GM21381 (cell line): ENCODE results near the gene FAM200B.

ENCODE experiments used
- ATAC-seq: cut with Tn5 transposase; IDR thresholded peaks from one replicate; pipeline ENCODE4 v1.9.1; 2021; ENCODE audit warnings: mild to moderate bottlenecking, moderate library complexity; ENCODE audit not compliant: unreplicated experiment

The FAM200B gene

DNA sequence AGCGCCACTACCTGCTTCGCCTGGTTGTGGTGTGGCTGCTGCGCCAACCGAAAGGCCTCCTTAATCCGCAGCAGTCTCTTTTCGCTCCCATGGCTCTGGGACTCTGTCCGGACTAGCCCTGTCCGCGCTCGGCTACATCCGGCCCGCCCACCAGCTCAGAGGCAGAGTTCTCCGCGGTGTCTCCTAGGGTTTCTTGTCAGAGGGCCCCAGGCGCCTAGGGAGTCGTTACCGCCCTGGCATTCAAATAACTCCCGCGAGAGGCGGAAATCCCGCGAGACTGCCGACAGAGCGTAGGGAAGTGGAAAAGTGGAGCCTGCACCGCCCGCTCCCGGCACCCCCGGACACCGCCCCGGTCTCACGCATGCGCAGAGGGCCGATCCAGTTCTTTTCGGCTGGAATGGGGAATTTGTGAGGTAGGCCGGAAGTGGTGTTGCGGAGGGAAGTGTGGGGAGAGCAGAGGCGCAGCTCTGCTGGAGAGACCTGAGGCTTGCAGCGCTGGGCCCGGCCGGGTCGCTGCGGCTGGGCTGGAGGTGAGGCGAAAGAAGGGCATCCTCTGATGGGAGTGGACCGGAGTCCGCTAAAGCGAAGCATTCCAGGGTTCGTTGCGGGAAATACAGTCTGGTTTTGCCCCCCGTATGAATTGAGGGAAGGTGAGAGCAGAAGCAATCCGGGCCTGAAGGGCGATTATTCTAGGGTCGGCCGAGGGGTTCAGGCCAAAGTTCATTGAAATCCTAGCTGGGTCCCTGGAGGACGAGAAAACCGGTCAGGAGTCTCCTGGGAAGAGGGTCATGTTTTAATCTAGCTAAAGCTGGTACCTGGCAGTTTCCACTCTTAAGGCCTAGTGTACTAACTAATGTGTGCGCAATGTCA is at the start of gene FAM200B:
Gene FAM200B (plus strand): TSS at position 456 of the 870 bp plus-strand sequence. CDS start 5,151 bp downstream, outside the sequence.
- ATAC-seq: peak; percentile 91

DNA sequence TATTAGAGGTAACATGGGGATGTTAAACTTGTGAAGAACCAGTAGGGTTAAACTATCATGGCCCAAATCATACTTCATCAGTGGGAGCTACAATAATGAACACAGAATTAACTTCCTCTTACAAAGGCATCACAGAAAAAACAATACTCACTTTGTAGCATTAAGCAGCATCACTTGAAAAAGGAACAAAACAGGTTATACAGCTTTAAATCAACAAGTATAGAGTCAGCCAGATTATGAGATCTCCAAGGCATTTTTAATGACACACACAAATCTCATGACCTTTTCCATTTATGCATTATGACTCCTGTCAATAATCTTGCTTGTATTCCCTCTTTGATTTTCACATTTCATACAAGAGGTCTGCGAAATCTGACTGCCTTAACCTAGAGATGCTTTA is 44.8 kb upstream of the FAM200B start:
- no peak for ATAC-seq

DNA sequence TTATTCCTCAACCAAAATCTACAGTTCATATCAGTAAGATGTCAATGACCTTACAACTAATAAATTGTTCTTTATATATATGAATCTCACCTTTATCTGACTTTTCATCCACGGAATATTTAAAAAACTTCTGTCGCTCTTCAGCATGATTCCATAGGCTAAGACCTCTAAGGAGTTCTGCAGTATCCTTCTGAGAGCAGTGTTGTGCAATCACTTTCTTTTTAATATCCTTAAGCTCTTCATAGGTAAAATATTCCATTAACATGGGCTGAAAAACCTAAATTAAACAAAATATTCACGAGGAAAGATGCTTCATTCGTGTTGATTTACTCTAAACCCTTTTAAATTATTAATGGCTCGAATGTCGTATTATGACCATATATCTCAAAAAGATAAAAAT is 43.2 kb upstream of the FAM200B start:
- no peak for ATAC-seq

DNA sequence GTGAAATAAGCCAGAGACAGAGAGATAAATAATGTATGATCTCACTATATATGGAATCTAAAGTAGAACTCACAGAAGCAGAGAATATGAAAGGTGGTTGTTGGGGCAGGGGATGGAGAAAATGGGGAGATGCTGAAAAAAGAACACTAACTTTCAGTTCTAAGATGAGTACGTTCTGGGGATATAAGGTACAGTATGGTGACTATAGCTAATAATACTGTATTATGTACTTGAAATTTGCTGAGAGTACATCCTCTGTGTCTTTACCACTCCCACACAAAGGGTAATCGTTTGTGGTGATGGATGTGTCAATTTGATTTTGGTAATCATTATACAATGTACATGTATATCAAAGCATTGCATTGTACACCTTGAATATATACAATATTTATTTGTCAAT is 33.0 kb upstream of the FAM200B start:
- ATAC-seq: peak; percentile 51

DNA sequence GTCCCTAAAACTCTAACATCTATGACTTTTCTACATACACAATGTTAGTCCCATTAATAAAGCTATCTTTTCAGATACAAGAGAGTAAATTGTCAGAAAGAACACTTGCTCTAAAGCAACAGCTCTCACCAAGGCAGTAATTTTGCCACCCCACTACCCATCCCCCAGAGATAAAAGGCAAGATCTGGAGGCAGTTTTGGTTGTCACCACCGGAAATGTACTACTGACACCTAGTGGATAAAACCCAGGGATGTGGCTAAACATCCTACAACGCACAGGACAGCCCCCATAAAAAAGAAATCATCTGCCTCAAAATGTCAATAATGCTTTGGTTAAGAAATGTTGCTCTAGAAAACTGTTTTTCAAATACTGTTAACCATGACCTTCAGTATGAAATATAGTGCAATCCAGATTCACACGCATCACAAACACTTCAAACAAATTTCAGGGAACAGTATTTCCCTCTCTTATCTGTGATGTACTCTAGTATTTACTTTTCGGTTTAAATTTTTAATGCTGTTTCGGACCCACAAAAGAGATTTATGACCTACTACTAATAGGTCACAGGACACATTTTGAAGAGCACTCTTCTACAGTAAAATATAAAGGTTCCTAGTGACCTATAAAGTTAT is 31.6 kb upstream of the FAM200B start:
- peak; percentile 40 for ATAC-seq

DNA sequence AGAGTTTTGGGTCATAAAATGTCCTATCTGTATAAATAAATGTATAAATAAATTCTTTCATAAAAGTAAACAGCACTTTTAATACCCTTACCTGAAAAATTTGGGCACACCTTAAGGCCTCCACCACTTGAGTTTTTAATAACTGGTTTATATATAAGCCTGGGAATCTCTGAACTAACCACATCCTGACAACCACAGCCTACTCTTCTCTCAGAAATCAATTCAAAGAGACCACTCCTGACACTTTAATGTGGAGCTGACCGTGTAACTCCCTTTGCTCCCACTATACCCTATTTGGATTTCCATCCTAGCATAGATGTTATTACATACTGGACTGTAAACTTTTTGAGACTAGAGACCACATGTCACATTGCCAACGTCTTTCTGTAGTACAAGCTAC is 30.0 kb upstream of the FAM200B start:
- no peak for ATAC-seq

DNA sequence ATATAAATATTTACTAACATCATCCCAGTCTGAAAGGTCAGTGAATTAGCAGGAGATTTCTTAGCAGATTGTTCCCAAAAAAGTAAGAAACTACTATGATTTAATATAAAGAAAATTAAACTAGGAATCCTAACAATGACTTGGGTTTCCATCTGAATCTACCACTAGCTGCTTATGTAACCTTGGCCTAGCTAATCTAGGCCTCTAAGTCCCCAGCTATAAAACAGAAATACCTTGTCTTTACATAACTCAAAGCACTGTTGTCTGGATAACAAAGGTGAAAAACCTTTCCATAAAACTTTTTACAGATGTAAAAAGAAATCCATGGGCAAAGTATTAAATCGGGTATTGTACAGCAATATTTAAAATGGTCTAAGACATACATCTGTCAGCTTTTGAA is 29.4 kb upstream of the FAM200B start:
- ATAC-seq: no peak

DNA sequence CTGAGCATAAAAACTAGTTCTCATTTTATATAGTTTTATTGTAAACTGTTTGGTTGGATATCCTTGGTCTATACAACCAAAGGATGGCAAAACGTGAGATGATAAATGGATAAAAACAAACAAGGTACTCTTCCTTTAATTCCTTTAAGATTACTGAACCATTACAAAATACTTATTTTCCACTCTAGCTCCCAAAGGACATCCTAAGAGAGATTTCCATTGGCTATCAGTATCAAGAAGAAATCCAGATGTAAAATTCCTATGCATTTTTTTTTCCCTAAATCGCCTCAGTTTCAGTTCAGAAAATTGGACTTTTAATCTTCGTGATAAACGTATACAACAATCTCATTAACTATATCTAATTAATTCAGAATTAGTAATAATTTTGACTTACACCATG is 28.8 kb upstream of the FAM200B start:
- ATAC-seq: no peak

DNA sequence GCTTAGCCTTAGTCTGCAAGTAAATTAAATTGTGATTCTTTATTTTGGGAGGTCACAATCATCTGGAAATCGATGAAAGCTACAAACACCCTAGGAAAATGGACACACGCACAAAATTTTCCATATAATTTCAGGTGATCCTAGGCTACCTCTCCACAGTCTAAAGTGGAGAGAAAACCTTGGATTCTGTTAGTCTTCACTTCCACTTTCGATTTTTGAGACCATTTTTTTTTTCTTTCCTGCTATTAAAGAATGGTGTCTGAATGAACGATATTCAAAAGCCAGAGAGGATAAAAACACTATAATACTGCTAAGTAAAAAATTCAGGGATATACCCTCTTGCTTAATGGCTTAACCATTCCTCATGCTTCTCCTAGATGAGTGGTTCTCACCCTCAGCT is 28.2 kb upstream of the FAM200B start:
- ATAC-seq: no peak

DNA sequence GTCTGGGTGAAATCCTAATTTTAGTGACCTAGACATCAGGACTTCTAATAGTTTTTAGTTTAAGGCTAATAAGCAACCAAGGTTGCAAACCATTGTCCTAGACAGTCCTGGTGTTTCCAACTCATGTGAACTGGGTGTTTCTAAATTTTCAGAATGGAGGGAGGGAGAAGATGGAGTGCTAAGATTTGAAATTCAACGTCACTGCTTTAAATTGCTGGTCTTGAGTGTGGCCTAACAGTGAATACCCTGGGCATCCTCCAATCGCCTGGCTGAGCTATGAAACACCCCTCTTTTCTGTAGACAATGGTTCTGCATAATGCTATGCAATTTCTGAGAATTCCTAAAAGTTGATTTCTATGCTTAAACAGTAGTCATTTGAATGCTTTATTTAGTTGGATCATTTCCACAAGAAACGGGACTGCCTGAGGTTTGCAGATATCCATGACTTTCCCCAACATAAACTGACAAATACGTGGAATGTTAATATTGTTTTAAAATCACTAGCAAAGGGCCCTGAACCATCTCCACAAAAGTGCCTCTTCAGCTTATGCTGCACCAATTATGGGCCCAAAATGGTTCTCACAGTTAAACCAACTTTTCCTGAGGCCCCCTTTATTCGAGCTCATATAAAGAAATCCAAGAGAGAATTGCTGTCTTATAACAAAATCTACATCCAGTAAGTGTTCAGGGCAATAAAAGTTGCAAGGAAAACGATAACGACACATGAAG is 27.6 kb upstream of the FAM200B start:
- peak; percentile 12 for ATAC-seq

DNA sequence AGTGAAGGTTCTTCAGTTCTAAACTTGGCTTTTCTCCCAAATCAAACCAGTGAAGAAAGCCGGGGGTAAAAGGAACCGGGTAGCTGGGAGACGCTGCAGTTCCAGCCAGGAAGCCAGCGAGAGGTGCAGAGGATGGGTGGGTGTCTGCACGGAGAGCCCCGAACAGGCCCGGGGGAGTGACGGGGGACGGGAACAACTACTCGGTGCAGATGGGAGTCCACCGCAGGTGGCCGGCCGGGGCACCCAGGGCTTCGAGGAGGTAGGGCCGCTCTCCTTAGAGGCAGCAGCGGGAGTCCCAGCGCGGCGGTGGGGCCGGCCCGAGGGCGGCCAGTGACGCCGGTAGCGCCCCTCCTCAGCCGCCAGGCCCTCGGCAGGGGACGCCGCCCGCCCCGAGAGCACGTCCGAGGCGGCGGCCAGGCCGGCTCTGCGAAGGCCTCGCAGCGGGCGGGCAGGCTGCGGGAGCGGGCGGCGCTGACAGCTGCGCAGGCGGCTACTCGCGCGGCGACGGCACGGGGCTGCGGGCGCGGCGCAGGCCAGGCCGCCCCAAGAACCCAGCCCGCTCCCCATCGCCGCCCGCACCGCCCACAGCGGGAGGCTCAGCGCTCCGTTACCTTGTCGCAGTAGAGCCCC is 26.9 kb upstream of the FAM200B start:
- peak; percentile 43 for ATAC-seq

DNA sequence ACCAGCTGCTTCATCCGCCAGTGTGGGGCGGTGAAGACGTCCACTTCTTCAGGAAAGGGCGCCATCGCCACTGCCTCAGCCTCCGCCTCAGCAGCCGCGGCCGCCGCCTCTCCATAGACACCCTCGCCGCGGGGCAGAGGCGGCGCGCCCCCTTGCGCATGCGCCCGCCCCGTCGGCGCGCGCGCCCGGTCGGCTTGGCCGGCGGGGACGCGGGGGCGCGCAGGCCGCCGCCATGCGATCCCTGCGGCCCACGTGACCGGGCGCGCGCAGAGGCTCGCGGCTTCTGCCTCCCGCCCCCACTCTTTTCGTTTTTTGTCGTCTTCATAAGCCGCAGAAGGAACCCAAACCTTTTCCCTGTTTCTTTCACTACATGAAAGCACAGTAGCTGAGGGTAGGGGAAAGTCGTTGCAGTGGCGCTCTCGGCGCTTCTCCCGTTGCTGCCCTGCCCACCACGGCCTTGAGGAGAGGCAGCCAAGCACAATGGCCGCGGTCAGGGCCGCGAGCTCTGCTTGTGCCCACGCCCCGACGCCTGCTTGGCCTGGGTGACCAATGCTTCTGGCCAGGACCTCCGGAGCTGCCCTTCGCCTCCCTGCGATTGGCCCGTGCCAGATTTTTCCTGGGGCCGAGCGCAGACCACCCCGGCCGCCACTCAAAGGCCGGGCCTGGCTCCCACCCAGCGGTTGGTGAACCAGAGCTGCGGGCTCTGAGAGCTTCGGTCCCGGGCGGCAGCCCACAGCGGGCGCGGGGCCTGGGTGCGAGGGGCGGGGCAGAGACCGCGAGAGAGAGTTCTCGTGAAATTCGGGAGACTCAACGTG is 26.2 kb upstream of the FAM200B start, which contains the start of gene FBXL5:
Gene FBXL5 (minus strand): TSS at position 135 of the 815 bp plus-strand sequence. CDS start 70 bp downstream, at position 65.
- ATAC-seq: peak; percentile 71

DNA sequence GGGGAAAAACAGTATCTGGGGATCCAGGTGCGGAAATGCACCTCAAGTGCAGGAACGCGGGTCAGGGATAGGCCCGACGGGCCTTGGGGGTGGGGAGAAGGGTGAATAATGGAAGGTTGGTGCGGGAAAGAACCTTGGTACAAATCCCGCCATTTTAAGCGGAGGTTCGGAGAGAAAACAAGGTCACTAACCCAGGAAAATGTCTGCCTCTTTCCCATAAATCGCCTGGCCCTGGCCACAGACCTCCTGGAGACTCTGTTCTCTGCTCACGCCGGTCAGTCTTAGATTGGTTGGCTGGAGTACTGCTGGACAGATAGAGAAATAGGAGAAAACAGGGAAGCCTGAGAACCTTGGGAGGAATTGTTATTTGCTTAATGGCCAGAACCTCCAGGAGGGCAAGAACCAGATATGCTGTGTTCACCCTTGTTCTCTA is 25.6 kb upstream of the FAM200B start:
- no peak for ATAC-seq

DNA sequence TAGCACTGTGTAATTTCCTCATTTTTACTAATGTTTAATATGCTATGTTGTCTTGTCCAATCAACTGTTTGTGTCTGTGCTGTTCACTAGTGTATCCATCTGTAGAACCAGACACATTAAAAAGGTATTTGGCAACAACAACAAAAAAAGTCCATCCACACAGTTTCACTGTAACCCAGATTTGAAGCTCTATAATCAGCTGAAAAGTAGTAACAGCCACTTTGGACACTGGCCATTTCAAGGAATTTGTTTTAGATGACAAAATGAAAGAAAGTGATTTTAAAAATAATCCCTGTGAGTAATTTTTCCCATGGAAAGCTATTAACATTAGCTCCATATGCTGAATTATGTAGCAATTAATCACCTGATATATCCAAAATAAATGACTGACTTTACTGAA is 24.3 kb upstream of the FAM200B start:
- ATAC-seq: no peak

DNA sequence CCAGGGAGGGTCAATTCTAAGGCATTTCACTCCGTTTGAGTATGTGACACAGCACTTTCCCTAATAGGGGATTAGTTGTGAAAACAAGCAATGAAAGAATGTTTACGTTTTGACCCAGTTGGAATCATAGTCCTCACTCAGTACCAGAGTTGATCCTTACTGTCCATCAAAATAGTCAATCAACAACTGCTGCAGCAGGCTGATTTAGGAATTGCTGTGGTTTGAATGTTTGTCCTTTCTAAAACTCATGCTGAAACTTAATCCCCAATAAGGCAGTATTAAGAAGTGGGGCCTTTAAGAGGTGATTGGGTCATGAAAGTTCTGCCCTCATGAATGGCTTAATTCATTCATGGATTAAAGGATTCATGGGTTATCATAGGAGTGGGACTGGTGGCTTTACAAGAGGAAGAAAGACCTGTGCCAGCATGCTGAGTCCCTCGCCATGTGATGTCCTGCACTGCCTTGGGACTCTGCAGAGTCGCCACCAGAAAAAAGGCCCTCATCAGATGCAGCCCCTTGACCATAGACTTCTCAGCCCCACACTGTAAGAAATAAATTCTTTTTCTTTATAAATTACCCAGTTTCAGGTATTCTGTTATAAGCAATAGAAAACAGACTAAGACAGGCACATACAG is 23.4 kb upstream of the FAM200B start:
- ATAC-seq: no peak

DNA sequence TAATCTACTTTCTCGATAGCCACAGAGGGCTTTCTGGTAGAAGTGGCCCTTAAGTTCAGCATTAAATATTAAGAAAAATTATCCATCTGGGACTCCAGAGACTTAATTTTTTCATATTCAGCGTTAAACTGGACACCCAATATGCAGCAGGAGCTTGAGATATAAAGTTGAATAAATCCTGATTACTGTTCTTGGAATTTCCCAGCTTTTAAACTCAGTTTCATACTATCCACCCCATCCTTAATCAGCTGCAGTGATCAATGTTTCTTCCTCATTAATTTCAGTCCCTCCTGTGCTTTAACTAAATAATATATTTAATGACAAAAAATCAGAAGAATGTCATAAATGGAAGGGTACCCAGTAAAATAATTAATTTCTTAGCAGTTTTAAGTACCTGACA is 22.8 kb upstream of the FAM200B start:
- ATAC-seq: no peak

DNA sequence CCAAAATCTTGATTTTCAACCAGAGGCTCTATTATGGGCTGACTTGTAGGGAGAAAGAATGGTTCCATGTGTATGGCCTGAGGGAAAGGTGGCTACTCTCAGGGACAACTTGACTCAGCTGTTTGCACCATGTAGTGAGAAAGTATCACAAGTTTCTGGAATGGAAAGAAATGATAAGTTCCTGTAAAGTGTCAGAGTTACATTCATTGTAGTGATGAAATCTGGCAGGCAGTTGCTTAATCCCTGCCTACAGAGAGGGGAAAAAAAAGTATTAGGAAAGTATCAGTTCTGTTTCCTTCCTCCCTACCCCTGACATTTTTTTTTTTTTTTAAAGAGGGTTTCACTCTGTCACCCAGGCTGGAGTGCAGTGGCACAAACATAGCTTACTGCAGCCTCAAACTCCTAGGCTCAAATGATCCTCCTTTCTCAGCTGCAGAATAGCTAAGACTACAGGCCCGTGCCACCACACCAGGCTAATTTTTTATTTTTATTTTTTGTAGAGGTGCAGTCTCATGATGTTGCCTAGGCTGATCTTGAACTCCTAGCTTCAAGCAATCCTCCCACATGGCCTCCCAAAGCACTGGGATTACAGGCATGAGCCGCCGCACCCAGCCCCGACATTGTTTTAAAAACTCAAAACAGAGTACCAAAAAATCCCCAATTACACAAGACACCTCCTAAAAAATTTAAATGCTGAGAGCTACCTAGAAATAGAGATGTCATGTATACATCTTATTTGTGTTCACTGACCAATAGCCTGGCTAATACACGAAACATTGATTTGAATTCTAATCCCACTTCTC is 21.7 kb upstream of the FAM200B start:
- ATAC-seq: no peak

DNA sequence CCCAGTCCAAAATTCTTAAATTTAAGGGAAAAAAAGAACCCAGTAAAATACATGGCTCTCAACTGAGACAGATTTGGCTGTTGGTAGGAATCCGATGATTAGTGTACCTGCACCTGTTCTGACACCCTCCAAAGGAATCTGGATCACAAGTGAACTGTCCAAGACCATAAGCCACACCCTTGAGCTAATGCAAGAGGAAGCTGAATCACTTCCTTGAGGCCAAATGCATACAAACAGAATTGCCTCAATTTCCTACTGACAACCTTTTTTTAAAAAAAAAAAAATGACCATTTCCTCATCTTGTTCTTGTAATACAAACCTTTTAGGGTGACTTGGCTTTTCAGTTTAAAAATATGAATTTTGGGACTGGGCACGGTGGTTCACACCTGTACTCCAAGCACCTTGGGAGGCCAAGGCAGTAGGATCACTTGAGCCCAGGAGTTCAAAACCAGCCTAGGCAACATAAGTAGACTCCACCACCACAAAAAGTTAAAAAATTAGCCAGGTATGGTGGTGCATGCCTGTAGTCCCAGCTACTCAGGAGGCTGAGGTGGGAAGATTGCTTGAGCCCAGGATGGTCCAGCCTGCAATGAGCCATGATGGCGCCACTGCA is 15.8 kb upstream of the FAM200B start:
- no peak for ATAC-seq
